Smooth muscle cell (in vitro differentiated cells): Measurements from ENCODE around the gene CCSER2. TPM values are rescaled to one million over a fixed set of nuclear protein-coding genes. Genes with fewer than 3 reads are reported as not detected.
A peak's percentile ranks its signal among the peaks of the same experiment; 100 is the strongest.

ENCODE experiments used
- DNase-seq: peaks from one replicate; lab custom pipeline; 2025; ENCODE audit not compliant: unreplicated experiment; lab: John Stamatoyannopoulos, UW
- H2AFZ ChIP-seq: fragments of 200-600 bp; sonication (generic); 2 replicates; pipeline ENCODE4 v1.6.0; 2016; ENCODE audit warnings: antibody characterized with exemption, low read depth, mild to moderate bottlenecking
- H3F3A ChIP-seq: fragments of 200-600 bp; sonication (generic); 2 replicates; pipeline ENCODE4 v1.6.0; 2017; ENCODE audit warnings: antibody characterized with exemption, low read depth
- H3K27ac ChIP-seq: fragments of 200-600 bp; sonication (generic); 2 replicates; pipeline ENCODE4 v1.5.1; 2016; ENCODE audit warnings: low read depth, mild to moderate bottlenecking
- H3K27me3 ChIP-seq: fragments of 200-600 bp; sonication (generic); 2 replicates; pipeline ENCODE4 v1.6.1; 2016; ENCODE audit warnings: low read depth, mild to moderate bottlenecking
- H3K36me3 ChIP-seq: fragments of 200-600 bp; sonication (generic); 2 replicates; pipeline ENCODE4 v1.5.1; 2016; ENCODE audit warnings: low read depth
- H3K4me1 ChIP-seq: fragments of 200-600 bp; sonication (generic); 2 replicates; pipeline ENCODE4 v1.5.1; 2016; ENCODE audit warnings: low read depth
- H3K4me2 ChIP-seq: fragments of 200-600 bp; sonication (generic); 2 replicates; pipeline ENCODE4 v1.6.0; 2016; ENCODE audit warnings: mild to moderate bottlenecking
- H3K4me3 ChIP-seq: fragments of 200-600 bp; sonication (generic); 2 replicates; pipeline ENCODE4 v1.5.1; 2016; ENCODE audit warnings: mild to moderate bottlenecking
- H3K79me2 ChIP-seq: fragments of 200-600 bp; sonication (generic); 2 replicates; pipeline ENCODE4 v1.6.0; 2016; ENCODE audit warnings: low read depth, mild to moderate bottlenecking
- H3K9ac ChIP-seq: fragments of 200-600 bp; sonication (generic); 2 replicates; pipeline ENCODE4 v1.6.0; 2016; ENCODE audit warnings: low read depth
- H3K9me3 ChIP-seq: fragments of 200-600 bp; sonication (generic); replicated peaks from 2 replicates; pipeline ENCODE4 v1.5.1; 2016; ENCODE audit warnings: low read depth
- H4K20me1 ChIP-seq: fragments of 200-600 bp; sonication (generic); 2 replicates; pipeline ENCODE4 v1.6.0; 2016; ENCODE audit warnings: low read depth
- WGBS: methylation state at CpG from one replicate; pipeline ENCODE4 v1.1.7; 2016; ENCODE audit warnings: low lambda C conversion rate; 5-methylcytosine and 5-hydroxymethylcytosine counted together
- polyA plus RNA-seq: library from polyadenylated mRNA; unstranded; fragments of >200 nt; fragmentation: Nextera tagmentation; extraction: Ambion mirVana; gene quantifications from 2 replicates; pipeline ENCODE4 v1.2.1, GENCODE V29; 2016
- total RNA-seq: library from RNA; depleted of rRNA; stranded (reverse); fragments of >200 nt; gene quantifications from 2 replicates; pipeline ENCODE4 v1.2.3, GENCODE V29; 2014
- TF ChIP-seq, protein P1 (sequence below): fragments of 200-600 bp; sonication (generic); IDR thresholded peaks from 2 replicates; pipeline ENCODE4 v1.5.1; 2017; ENCODE audit warnings: borderline replicate concordance, mild to moderate bottlenecking, antibody characterized with exemption; ENCODE audit not compliant: insufficient read depth, poor library complexity, severe bottlenecking

Gene CCSER2
- total and polyA plus RNA-seq, 2 experiments from 2014 or later: 32.8 to 42.1 TPM

DNA sequence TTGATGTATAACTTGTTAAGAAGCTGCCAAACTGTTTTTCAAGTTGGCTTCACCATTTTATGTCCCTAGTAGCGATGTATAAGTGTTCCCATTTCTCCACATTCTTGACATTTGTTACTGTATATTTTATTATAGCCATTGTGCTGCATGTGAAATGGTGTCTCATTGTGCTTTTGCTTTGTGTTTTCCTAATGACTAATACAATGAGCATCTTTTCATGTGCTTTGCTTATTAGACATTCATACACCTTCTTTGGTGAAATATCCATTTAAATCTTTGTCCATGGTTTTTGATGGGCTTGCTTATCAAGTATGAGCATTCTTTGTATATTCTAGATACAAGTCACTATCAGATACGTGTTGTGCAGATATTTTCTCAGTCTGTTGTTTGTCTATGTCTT lies 203.0 kb downstream of the CCSER2 start:
- Histone ChIP-seq H3K79me2 (no peaks in the 10 kb centered on the region), H3K4me3 (no peak overlapping the region), H3K4me1 (no peaks in the 10 kb centered on the region), H3K4me2 (no peak overlapping the region), H3K36me3 (no peaks in the 10 kb centered on the region), H3K27me3 (no peaks in the 10 kb centered on the region), H3K27ac (no peak overlapping the region), H3F3A (no peaks in the 10 kb centered on the region), H3K9ac (no peak overlapping the region), H4K20me1 (no peaks in the 10 kb centered on the region), H3K9me3 (no peaks in the 10 kb centered on the region), H2AFZ (no peak overlapping the region)
- TF ChIP-seq, protein P1, sequence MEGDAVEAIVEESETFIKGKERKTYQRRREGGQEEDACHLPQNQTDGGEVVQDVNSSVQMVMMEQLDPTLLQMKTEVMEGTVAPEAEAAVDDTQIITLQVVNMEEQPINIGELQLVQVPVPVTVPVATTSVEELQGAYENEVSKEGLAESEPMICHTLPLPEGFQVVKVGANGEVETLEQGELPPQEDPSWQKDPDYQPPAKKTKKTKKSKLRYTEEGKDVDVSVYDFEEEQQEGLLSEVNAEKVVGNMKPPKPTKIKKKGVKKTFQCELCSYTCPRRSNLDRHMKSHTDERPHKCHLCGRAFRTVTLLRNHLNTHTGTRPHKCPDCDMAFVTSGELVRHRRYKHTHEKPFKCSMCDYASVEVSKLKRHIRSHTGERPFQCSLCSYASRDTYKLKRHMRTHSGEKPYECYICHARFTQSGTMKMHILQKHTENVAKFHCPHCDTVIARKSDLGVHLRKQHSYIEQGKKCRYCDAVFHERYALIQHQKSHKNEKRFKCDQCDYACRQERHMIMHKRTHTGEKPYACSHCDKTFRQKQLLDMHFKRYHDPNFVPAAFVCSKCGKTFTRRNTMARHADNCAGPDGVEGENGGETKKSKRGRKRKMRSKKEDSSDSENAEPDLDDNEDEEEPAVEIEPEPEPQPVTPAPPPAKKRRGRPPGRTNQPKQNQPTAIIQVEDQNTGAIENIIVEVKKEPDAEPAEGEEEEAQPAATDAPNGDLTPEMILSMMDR: no peak
- WGBS: 89% methylated on average over 2 of the region's 2 CpGs
- DNase-seq: no peak

DNA sequence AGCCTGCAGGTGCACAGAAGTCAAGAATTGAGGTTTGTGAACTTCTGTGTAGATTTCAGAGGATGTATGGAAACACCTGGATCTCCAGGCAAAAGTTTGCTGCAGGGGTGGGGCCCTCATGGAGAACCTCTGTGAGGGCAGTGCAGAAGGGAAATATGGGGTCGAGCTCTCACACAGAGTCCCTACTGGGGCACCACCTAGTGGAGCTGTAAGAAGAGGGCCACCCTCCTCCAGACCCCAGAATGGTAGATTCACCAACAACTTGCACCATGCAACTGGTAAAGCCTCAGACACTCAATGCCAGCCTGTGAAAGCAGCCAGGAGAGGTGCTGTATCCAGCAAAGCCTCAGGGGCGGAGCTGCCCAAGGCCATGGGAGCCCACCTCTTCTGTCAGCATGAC lies 205.8 kb downstream of the CCSER2 start:
- 89% methylated on average over 2 of the region's 2 CpGs for WGBS
- no peak overlapping the region for H3K4me2 ChIP-seq
- no peaks in the 10 kb centered on the region for H3K36me3 ChIP-seq
- no peaks in the 10 kb centered on the region for H3F3A ChIP-seq
- no peaks in the 10 kb centered on the region for H3K9me3 ChIP-seq
- no peak overlapping the region for H3K4me3 ChIP-seq
- H3K27me3 ChIP-seq: no peaks in the 10 kb centered on the region
- DNase-seq: no peak
- no peak overlapping the region for H2AFZ ChIP-seq
- no peaks in the 10 kb centered on the region for H3K79me2 ChIP-seq
- TF ChIP-seq, protein P1: no peak
- H3K9ac ChIP-seq: no peak overlapping the region
- H3K4me1 ChIP-seq: no peaks in the 10 kb centered on the region
- H3K27ac ChIP-seq: no peak overlapping the region
- no peaks in the 10 kb centered on the region for H4K20me1 ChIP-seq

DNA sequence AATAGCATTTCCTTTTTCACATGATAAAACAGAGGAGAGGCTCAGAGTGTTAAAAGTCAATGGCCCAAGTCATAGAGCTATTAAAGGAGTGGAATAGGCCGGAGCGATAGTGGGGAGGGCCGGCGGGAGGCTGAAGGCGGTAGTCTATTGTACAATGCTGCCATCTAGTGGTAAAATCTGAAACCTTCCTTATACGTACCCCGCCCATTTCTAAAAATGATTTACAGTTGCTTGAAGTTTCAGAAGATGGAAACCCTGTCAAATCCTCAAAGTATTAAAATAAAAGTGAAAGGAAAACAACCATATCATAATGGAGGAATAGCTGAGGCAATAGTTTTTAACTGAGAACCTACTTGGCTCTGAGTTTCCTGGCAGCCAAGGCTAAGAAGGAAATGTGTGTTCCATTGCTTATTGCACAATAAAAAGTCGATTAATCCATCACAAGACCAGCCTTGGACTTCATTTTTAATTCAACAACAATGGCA lies 209.1 kb downstream of the CCSER2 start:
- H3F3A ChIP-seq: no peaks in the 10 kb centered on the region
- H2AFZ ChIP-seq: no peak overlapping the region
- H3K27ac ChIP-seq: no peak overlapping the region
- H3K79me2 ChIP-seq: no peaks in the 10 kb centered on the region
- TF ChIP-seq, protein P1: peak; percentile 89
- H3K4me2 ChIP-seq: peak overlapping the region; percentile 40
- H3K27me3 ChIP-seq: no peaks in the 10 kb centered on the region
- 12% methylated on average over 8 of the region's 8 CpGs for WGBS
- no peaks in the 10 kb centered on the region for H4K20me1 ChIP-seq
- H3K36me3 ChIP-seq: no peaks in the 10 kb centered on the region
- no peaks in the 10 kb centered on the region for H3K4me1 ChIP-seq
- H3K4me3 ChIP-seq: no peak overlapping the region
- H3K9me3 ChIP-seq: no peaks in the 10 kb centered on the region
- H3K9ac ChIP-seq: no peak overlapping the region
- DNase-seq: no peak

DNA sequence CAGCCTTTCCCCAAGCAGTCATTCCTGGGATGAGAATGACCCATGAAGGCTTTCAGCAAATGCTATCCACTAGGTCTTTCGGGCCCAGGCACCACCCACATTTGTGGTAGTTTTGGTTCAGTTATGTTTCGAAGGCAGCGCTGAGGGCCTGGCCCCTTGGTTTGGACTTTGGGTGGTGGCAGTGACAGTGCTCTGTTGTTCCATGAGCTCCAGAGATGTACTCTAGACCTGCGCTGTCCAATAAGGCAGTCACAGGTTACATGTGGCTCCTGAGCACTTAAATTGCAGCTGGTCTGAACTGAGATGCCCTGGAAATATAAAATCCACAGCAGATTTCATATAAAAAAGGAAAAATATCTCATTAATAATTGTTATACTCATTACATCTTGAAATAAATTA lies 209.6 kb downstream of the CCSER2 start:
- Histone ChIP-seq H3K9ac (no peak overlapping the region), H3K4me1 (no peaks in the 10 kb centered on the region), H2AFZ (no peak overlapping the region), H3K79me2 (no peaks in the 10 kb centered on the region), H3K4me3 (no peak overlapping the region), H3K27ac (no peak overlapping the region), H3K27me3 (no peaks in the 10 kb centered on the region), H3K36me3 (no peaks in the 10 kb centered on the region), H3K4me2 (no peak overlapping the region), H3K9me3 (no peaks in the 10 kb centered on the region), H3F3A (no peaks in the 10 kb centered on the region), H4K20me1 (no peaks in the 10 kb centered on the region)
- TF ChIP-seq, protein P1: no peak
- no peak for DNase-seq
- WGBS: 91% methylated on average over 4 of the region's 4 CpGs
